HL-60 (cell line): ENCODE measurements around the gene GPR32.

Experiments used
- DNase-seq, 2 experiments: peaks; one replicate each; pipeline ENCODE4 v3.0.0-alpha.2; 2010 to 2020; ENCODE audit warnings: low read depth in 1 of 2, low spot score in 1 of 2
- H3K27ac ChIP-seq: fragments of 250-450 bp; sonication (Bioruptor Pico); replicated peaks from 2 replicates; pipeline ENCODE4 v1.5.1; 2020; ENCODE audit warnings: mild to moderate bottlenecking, moderate library complexity
- H3K27me3 ChIP-seq: fragments of 250-450 bp; sonication (Bioruptor Pico); 2 replicates; pipeline ENCODE4 v1.5.1; 2021; ENCODE audit warnings: mild to moderate bottlenecking, moderate library complexity; ENCODE audit not compliant: insufficient read depth, poor library complexity, severe bottlenecking
- H3K4me3 ChIP-seq: replicated peaks from 2 replicates; pipeline ENCODE4 v1.5.1; 2011; ENCODE audit warnings: mild to moderate bottlenecking, control low read depth, low read length; ENCODE audit not compliant: insufficient read depth
- GABPA ChIP-seq: IDR thresholded peaks from 2 replicates; pipeline ENCODE4 v1.6.1; 2012; ENCODE audit warnings: low read depth
- POLR2AphosphoS5 ChIP-seq: IDR thresholded peaks from 2 replicates; pipeline ENCODE4 v1.6.1; 2012; ENCODE audit warnings: low read depth
- SPI1 ChIP-seq: IDR thresholded peaks from 2 replicates; pipeline ENCODE4 v1.6.1; 2012; ENCODE audit warnings: low read depth, mild to moderate bottlenecking, borderline replicate concordance
- TF ChIP-seq, protein P1 (sequence below): IDR thresholded peaks from 2 replicates; pipeline ENCODE4 v1.6.1; 2012; ENCODE audit warnings: low read depth; ENCODE audit not compliant: insufficient replicate concordance
- TF ChIP-seq, protein P2 (sequence below): IDR thresholded peaks from one replicate; pipeline ENCODE4 v1.5.1; 2011; ENCODE audit warnings: low read length, control low read depth, inconsistent platforms; ENCODE audit not compliant: insufficient read depth

The GPR32 gene

DNA sequence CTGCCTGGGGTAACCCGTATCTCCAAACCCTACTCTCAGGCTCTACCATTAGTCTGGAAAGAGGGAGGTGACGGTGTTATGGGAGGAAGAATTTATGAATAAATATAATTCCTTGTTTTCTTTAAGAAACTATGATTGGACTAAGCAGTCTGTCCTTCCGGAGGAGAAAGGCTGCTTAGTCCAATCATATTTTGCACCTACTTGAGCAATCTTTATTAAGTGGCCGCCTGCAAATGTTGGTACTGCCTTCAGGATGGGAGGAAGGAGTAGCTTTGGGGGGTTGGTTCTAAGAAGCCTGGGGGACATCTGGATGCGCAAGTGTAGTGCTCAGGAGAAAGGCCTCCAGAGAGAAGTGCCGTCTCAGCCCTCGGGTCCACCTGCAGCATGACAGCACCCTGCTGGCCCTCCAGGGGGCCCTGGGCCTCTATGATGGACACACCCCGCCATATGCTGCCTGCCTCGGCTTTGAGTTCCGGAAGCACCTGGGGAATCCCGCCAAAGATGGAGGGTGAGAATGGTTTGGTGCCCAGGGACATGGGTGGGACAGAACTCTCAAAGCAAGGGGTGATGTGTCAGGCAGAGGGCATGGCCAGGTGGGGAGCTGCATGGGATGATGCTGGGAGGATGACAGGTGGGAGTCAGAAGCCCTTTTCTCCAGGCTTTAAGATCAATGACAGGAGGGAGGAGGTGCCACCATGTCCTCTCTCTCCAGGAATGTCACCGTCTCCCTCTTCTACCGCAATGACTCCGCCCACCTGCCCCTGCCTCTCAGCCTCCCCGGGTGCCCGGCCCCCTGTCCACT lies 24.0 kb downstream of the GPR32 start:
- Histone ChIP-seq H3K27me3 (no peaks in the 10 kb centered on the region), H3K4me3 (no peak overlapping the region), H3K27ac (no peak overlapping the region)
- TF ChIP-seq POLR2AphosphoS5 (peak; percentile 41; the same call in 1 of the 2 replicates), GABPA (no peak)
- TF ChIP-seq, protein P1, sequence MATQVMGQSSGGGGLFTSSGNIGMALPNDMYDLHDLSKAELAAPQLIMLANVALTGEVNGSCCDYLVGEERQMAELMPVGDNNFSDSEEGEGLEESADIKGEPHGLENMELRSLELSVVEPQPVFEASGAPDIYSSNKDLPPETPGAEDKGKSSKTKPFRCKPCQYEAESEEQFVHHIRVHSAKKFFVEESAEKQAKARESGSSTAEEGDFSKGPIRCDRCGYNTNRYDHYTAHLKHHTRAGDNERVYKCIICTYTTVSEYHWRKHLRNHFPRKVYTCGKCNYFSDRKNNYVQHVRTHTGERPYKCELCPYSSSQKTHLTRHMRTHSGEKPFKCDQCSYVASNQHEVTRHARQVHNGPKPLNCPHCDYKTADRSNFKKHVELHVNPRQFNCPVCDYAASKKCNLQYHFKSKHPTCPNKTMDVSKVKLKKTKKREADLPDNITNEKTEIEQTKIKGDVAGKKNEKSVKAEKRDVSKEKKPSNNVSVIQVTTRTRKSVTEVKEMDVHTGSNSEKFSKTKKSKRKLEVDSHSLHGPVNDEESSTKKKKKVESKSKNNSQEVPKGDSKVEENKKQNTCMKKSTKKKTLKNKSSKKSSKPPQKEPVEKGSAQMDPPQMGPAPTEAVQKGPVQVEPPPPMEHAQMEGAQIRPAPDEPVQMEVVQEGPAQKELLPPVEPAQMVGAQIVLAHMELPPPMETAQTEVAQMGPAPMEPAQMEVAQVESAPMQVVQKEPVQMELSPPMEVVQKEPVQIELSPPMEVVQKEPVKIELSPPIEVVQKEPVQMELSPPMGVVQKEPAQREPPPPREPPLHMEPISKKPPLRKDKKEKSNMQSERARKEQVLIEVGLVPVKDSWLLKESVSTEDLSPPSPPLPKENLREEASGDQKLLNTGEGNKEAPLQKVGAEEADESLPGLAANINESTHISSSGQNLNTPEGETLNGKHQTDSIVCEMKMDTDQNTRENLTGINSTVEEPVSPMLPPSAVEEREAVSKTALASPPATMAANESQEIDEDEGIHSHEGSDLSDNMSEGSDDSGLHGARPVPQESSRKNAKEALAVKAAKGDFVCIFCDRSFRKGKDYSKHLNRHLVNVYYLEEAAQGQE = no peak
- DNase-seq = peak in 1 of 2 experiments; percentile 51

DNA sequence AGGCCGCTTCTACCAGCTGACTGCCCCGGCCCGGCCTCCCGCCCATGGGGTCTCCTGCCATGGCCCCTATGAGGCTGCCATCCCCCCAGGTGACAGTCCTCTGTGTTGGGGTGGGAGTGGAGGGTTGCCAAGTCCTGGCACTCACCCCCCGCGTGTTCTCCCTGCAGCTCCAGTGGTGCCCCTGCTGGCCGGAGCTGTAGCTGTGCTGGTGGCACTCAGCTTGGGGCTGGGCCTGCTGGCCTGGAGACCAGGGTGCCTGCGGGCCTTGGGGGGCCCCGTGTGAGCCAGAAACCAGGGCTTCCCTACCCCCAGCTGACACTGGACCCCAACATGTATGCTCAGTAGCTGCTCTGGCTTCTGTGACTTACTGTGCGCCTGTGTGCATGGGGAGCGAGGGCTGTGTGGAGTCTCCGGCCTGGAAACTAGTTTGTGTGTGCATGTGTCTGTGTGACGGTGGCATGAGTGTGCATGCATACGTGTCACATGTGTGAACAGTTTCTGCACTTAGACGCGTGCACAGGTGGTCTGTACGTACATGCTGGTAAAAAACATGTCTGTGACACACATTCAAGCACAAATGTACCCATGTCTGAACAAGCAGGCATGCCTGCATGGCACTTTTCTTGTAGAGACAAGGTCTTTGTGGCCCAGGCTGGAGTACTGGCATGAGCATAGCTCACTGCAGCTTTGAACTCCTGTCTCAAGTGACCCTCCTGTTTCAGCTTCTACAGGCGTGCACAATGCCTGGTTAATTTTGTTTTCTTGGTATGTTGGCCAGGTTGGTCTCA lies 24.8 kb downstream of the GPR32 start:
- peak overlapping the region; percentile 4; the same call in 1 of the 2 replicates for H3K27ac ChIP-seq
- no peaks in the 10 kb centered on the region for H3K27me3 ChIP-seq
- H3K4me3 ChIP-seq = no peak overlapping the region
- TF ChIP-seq, protein P1 = no peak
- TF ChIP-seq POLR2AphosphoS5 = peak; percentile 81; the same call in 1 of the 2 replicates
- TF ChIP-seq GABPA = no peak
- no peak for TF ChIP-seq SPI1
- TF ChIP-seq, protein P2, sequence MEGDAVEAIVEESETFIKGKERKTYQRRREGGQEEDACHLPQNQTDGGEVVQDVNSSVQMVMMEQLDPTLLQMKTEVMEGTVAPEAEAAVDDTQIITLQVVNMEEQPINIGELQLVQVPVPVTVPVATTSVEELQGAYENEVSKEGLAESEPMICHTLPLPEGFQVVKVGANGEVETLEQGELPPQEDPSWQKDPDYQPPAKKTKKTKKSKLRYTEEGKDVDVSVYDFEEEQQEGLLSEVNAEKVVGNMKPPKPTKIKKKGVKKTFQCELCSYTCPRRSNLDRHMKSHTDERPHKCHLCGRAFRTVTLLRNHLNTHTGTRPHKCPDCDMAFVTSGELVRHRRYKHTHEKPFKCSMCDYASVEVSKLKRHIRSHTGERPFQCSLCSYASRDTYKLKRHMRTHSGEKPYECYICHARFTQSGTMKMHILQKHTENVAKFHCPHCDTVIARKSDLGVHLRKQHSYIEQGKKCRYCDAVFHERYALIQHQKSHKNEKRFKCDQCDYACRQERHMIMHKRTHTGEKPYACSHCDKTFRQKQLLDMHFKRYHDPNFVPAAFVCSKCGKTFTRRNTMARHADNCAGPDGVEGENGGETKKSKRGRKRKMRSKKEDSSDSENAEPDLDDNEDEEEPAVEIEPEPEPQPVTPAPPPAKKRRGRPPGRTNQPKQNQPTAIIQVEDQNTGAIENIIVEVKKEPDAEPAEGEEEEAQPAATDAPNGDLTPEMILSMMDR = peak; percentile 9
- peak; percentile 65 to 67 for DNase-seq

DNA sequence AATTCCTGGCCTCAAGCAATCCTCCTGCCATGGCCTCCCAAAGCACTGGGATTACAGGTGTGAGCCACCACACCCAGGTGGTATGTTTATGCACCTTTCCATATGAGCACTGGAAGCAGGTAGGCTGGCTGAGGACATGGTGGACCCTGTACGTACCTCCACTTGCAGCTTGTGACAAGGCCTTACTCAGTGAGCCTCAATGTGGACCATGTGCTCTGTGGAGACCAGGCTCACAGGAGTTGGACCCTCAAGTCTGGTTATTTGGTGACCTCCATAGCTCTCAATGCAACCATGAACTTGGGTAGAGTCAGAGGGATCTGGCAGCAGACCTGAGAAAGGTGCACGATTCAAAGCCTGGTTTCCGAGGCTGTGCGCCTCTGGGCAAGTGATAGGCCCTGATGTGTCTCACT lies 25.4 kb downstream of the GPR32 start:
- H3K4me3 ChIP-seq = no peak overlapping the region
- DNase-seq = peak in 1 of 2 experiments; percentile 28
- no peaks in the 10 kb centered on the region for H3K27me3 ChIP-seq
- peak overlapping the region; percentile 4; the same call in 1 of the 2 replicates for H3K27ac ChIP-seq
- TF ChIP-seq, protein P1 = no peak
- peak; percentile 7 for TF ChIP-seq POLR2AphosphoS5
